ENCODE results near the gene CHRNE.

Gene CHRNE

GRCh38 chr17:4854111-4854681 is 48.7 kb downstream of the CHRNE start:
- no peak for DNase-seq (ENCODE audit: low spot score)

DNA sequence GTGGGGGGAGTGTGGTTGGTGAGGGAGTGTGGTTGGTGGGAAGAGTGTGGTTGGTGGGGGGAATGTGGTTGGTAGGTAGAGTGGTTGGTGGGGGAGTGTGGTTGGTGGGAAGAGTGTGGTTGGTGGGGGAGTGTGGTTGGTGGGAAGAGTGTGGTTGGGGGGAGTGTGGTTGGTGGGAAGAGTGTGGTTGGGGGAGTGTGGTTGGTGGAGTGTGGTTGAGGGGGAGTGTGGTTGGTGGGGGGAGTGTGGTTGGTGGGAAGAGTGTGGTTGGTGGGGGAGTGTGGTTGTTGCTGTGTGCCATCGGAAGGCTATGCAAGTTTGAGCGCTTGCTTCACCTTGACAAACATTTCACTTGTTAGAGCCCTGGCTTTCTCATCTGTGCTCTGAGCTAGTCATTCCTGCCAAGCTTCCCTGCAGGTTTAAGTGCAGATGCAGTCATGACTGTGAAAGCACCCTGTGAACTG is 49.7 kb downstream of the CHRNE start:
- DNase-seq (ENCODE audit: low spot score), result no peak

- peak; percentile 62 for DNase-seq (ENCODE audit: low spot score)
Measured at GRCh38 chr17:4852567-4853207, 50.2 kb downstream of the CHRNE start.

GRCh38 chr17:4851084-4851483 is 51.8 kb downstream of the CHRNE start:
- DNase-seq (ENCODE audit: low spot score), result no peak

GRCh38 chr17:4850246-4850645 is 52.7 kb downstream of the CHRNE start:
- no peak for DNase-seq (ENCODE audit: low spot score)

DNA sequence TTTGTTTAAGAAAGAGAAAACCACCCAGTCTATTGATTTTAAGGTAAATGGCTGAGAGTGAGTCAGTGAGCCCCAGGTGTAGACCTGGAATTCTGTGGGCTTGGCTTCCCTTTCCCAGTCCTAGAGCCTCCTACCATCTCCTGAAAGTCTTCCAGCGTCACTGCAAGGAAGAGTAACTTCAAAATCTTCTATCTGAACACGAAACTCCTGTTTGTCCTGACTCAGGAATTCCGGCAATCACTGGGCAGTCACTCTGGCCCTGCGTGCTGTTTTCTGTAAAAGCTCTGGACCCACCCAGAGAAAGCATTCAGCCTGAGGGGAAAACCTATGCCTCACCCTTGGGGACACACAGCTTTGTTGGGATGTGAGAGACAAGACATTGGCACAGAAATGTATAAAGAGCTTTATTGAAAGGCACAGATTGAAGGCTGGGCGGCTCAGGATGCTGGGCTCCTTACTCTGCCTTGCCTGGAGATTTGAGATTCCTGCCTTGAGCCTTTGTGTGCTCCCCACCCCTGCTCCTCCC is 53.8 kb downstream of the CHRNE start:
- no peak for DNase-seq (ENCODE audit: low spot score)

Data from GM03348 (cell line).